Inflammatory macrophage treated with lipopolysaccharide for 1 hour (primary cell): Measurements from ENCODE around the gene WIPF2.
"Not testable (repeated sequence)": the region's sequence is repeated elsewhere in the genome, so short reads cannot be mapped to it uniquely, and the experiment has no call there.

Experiments used
- DNase-seq, 2 donors: peaks; one replicate each; pipeline ENCODE4 v3.0.0-alpha.2; 2020 to 2022

WIPF2 gene

GRCh38 chr17:40192961-40193360 is 26.1 kb upstream of the WIPF2 start:
- no peak for DNase-seq

- no peak for DNase-seq
Measured at GRCh38 chr17:40194821-40195220, 24.3 kb upstream of the WIPF2 start.

- no peak for DNase-seq
Measured at GRCh38 chr17:40197550-40197949, 21.6 kb upstream of the WIPF2 start.

GRCh38 chr17:40197965-40198456 is 21.1 kb upstream of the WIPF2 start:
- not testable (repeated sequence) for DNase-seq

GRCh38 chr17:40198576-40198975 is 20.5 kb upstream of the WIPF2 start:
- no peak for DNase-seq

- no peak for DNase-seq
Measured at GRCh38 chr17:40203131-40203530, 16.0 kb upstream of the WIPF2 start.

- DNase-seq: not testable (repeated sequence)
Measured at GRCh38 chr17:40206193-40206592, 12.9 kb upstream of the WIPF2 start.

- DNase-seq: no peak
Measured at GRCh38 chr17:40209404-40210093, 9.6 kb upstream of the WIPF2 start.

GRCh38 chr17:40213914-40214313 is 5.2 kb upstream of the WIPF2 start:
- DNase-seq: not testable (repeated sequence)

GRCh38 chr17:40218006-40218739 is 931 bp upstream of the WIPF2 start:
- no peak for DNase-seq

- peak; percentile 17 to 40 for DNase-seq
Measured at GRCh38 chr17:40219594-40220338, 662 bp downstream of the WIPF2 start.

- DNase-seq: no peak
Measured at GRCh38 chr17:40224718-40225550, 5.8 kb downstream of the WIPF2 start.

- DNase-seq: not testable (repeated sequence)
Measured at GRCh38 chr17:40229146-40229545, 10.0 kb downstream of the WIPF2 start.

- DNase-seq: no peak
Measured at GRCh38 chr17:40230670-40231069, 11.6 kb downstream of the WIPF2 start.

GRCh38 chr17:40231928-40232327 is 12.8 kb downstream of the WIPF2 start:
- DNase-seq: not testable (repeated sequence)

- DNase-seq: no peak
Measured at GRCh38 chr17:40241252-40241834, 22.2 kb downstream of the WIPF2 start.

GRCh38 chr17:40242774-40243173 is 23.7 kb downstream of the WIPF2 start:
- no peak for DNase-seq

GRCh38 chr17:40243761-40244160 is 24.7 kb downstream of the WIPF2 start:
- DNase-seq: no peak

- DNase-seq: no peak
Measured at GRCh38 chr17:40244255-40244654, 25.2 kb downstream of the WIPF2 start.

- DNase-seq: peak in 1 of 2 donors; percentile 3
Measured at GRCh38 chr17:40247926-40248495, 28.9 kb downstream of the WIPF2 start.

GRCh38 chr17:40248507-40248906 is 29.4 kb downstream of the WIPF2 start:
- no peak for DNase-seq

- peak; percentile 46 to 86 for DNase-seq
Measured at GRCh38 chr17:40251576-40251975, 32.5 kb downstream of the WIPF2 start.
